Measurements from ENCODE around the gene ST6GALNAC1. TPM values are rescaled to one million over a fixed set of nuclear protein-coding genes. Genes with fewer than 3 reads are reported as not detected.

The ST6GALNAC1 gene
- total and polyA plus RNA-seq, 8 donors, result 28.0 to 257 (median 62.4) TPM

GRCh38 chr17:76689859-76690258, 46.3 kb upstream of the ST6GALNAC1 start:
- 87 to 90% (median 89%) methylated on average over 11 of the region's 11 CpGs for WGBS, 5 donors
- TF ChIP-seq CTCF (IDR thresholded peaks at IDR 0.05), result no peak
- no peak for TF ChIP-seq POLR2AphosphoS5 (IDR thresholded peaks at IDR 0.05)
- TF ChIP-seq POLR2A (IDR thresholded peaks at IDR 0.05), result no peak
- no peak for TF ChIP-seq EP300 (IDR thresholded peaks at IDR 0.05)

GRCh38 chr17:76688165-76688622, 44.6 kb upstream of the ST6GALNAC1 start:
- intact Hi-C loops (cut with DNase I; ENCODE audit: low total_unique reads), result no loop called here
- TF ChIP-seq POLR2A (IDR thresholded peaks at IDR 0.05) (no peak), CTCF (IDR thresholded peaks at IDR 0.05) (no peak), POLR2AphosphoS5 (IDR thresholded peaks at IDR 0.05) (no peak), EP300 (IDR thresholded peaks at IDR 0.05) (no peak)
- H3K4me3 ChIP-seq, result no peak overlapping the region

More at GRCh38 chr17:76689859-76690258, 46.3 kb upstream of the ST6GALNAC1 start:
- DNase-seq, result no peak
- no peaks in the 10 kb centered on the region for H3K27me3 ChIP-seq
- H3K4me1 ChIP-seq, result peaks cover 18 to 74% (median 40%) of the 10 kb centered on the region in 4 donors
- H3K36me3 ChIP-seq, result peaks cover 0 to 8% (median 2%) of the 10 kb centered on the region in 4 donors
- intact Hi-C loops (cut with DNase I; ENCODE audit: low total_unique reads), result no loop called here
- peak overlapping the region in 3 of 5 donors; percentile 79 to 89 (median 84) for H3K27ac ChIP-seq
- H3K4me3 ChIP-seq, result no peak overlapping the region
- H3K9me3 ChIP-seq, result no peaks in the 10 kb centered on the region

GRCh38 chr17:76687298-76688164, 44.0 kb upstream of the ST6GALNAC1 start:
- H3K36me3 ChIP-seq, result peaks cover 0 to 30% (median 15%) of the 10 kb centered on the region in 4 donors
- no peaks in the 10 kb centered on the region for H3K27me3 ChIP-seq
- TF ChIP-seq POLR2A (IDR thresholded peaks at IDR 0.05) (no peak), EP300 (IDR thresholded peaks at IDR 0.05) (no peak), POLR2AphosphoS5 (IDR thresholded peaks at IDR 0.05) (peak in 1 of 3 donors; percentile 25)
- intact Hi-C loops (cut with DNase I; ENCODE audit: low total_unique reads), result no loop called here
- DNase-seq, result peak in 1 of 2 donors; percentile 64
- H3K4me1 ChIP-seq, result peaks cover 18 to 90% (median 53%) of the 10 kb centered on the region in 4 donors
- no peaks in the 10 kb centered on the region for H3K9me3 ChIP-seq
- H3K4me3 ChIP-seq, result no peak overlapping the region
- peak overlapping the region; percentile 33 to 89 (median 79) for H3K27ac ChIP-seq
- WGBS, 5 donors, result 67 to 81% (median 75%) methylated on average over 23 to 26 of the region's 26 CpGs

More at GRCh38 chr17:76688165-76688622, 44.6 kb upstream of the ST6GALNAC1 start:
- no peaks in the 10 kb centered on the region for H3K27me3 ChIP-seq
- DNase-seq, result no peak
- WGBS, 5 donors, result 46 to 80% (median 67%) methylated on average over 4 to 11 of the region's 11 CpGs
- peaks cover 18 to 87% (median 48%) of the 10 kb centered on the region in 4 donors for H3K4me1 ChIP-seq
- no peaks in the 10 kb centered on the region for H3K9me3 ChIP-seq
- H3K36me3 ChIP-seq, result peaks cover 0 to 23% (median 13%) of the 10 kb centered on the region in 4 donors
- H3K27ac ChIP-seq, result peak overlapping the region; percentile 33 to 89 (median 79)

GRCh38 chr17:76686538-76687297, 43.2 kb upstream of the ST6GALNAC1 start:
- Histone ChIP-seq H3K27ac (peak overlapping the region in 4 of 5 donors; percentile 71 to 89 (median 82)), H3K9me3 (no peaks in the 10 kb centered on the region), H3K4me3 (no peak overlapping the region), H3K27me3 (no peaks in the 10 kb centered on the region), H3K36me3 (peaks cover 0 to 33% (median 16%) of the 10 kb centered on the region in 4 donors), H3K4me1 (peaks cover 25 to 93% (median 58%) of the 10 kb centered on the region in 4 donors)
- WGBS, 5 donors, result 69 to 80% (median 75%) methylated on average over 15 of the region's 15 CpGs
- no peak for TF ChIP-seq POLR2A (IDR thresholded peaks at IDR 0.05)
- TF ChIP-seq POLR2AphosphoS5 (IDR thresholded peaks at IDR 0.05), result no peak
- TF ChIP-seq EP300 (IDR thresholded peaks at IDR 0.05), result no peak
- peak in 1 of 2 donors; percentile 50 for DNase-seq
- intact Hi-C loops (cut with DNase I; ENCODE audit: low total_unique reads), result no loop called here

- Histone ChIP-seq H3K4me1 (peaks cover 28 to 93% (median 58%) of the 10 kb centered on the region in 4 donors), H3K27me3 (no peaks in the 10 kb centered on the region), H3K27ac (peak overlapping the region in 3 of 5 donors; percentile 15 to 89 (median 84)), H3K9me3 (no peaks in the 10 kb centered on the region), H3K36me3 (peaks cover 0 to 36% (median 16%) of the 10 kb centered on the region in 4 donors), H3K4me3 (no peak overlapping the region)
- DNase-seq, result no peak
- TF ChIP-seq POLR2A (IDR thresholded peaks at IDR 0.05) (no peak), EP300 (IDR thresholded peaks at IDR 0.05) (no peak), CTCF (IDR thresholded peaks at IDR 0.05) (no peak), POLR2AphosphoS5 (IDR thresholded peaks at IDR 0.05) (no peak)
- intact Hi-C loops (cut with DNase I; ENCODE audit: low total_unique reads), result no loop called here
- WGBS, 5 donors, result 72 to 86% (median 81%) methylated on average over 8 of the region's 8 CpGs
Observed at GRCh38 chr17:76685846-76686245, 42.3 kb upstream of the ST6GALNAC1 start.
